ENCODE measurements around the gene CARMIL1.

The CARMIL1 gene

DNA sequence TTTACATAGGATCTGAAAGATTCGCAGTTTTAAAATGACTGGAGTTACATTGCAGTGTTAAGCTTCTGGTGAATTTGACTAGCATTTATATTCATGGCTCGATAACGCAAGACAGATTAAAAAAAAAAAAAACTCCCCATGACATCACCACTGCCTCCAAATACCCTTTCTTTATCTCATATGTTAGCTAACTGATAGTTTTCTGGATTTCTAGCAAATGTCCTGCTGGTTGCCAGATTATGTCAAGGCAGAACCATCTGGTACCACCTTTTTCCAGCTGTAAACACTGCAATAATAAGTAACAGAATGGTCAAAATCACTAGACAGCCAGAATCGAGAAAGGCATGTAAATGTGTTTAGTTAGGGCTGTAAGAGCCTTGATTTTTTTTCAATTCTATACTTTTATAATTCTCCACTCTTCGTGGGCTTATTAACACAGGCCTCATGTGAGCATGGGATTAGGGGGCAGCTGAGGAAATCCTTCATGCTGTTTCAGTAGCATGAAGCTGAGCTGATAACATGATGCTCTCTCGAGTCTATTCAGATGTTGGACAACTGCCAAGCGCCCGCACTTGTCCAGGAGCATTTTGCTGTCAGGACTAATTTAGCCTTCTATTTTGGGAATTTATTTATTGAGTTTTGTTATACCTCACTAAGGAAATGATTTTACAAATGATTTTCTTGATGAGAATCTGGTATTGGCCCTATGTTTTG lies 206.8 kb downstream of the CARMIL1 start:
- no peak for DNase-seq

DNA sequence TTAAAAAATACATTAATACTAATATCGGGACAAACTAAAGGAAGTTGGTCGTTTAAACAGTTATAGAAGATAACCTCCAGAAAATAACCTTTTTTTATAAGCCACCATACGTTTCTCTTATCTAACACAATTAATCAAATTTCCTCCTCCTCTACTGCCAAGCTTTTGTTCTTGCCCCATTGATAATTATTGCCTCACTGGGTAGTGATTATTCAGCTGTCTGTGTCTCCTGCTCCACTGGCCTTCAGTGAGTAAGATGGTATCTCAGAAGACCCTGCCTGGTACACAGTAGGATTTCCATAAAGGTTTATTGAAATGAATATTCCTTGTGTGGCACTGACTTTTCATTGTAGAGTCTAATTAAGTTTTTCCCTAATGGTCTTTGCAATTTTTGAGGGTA lies 207.4 kb downstream of the CARMIL1 start:
- DNase-seq, result no peak

DNA sequence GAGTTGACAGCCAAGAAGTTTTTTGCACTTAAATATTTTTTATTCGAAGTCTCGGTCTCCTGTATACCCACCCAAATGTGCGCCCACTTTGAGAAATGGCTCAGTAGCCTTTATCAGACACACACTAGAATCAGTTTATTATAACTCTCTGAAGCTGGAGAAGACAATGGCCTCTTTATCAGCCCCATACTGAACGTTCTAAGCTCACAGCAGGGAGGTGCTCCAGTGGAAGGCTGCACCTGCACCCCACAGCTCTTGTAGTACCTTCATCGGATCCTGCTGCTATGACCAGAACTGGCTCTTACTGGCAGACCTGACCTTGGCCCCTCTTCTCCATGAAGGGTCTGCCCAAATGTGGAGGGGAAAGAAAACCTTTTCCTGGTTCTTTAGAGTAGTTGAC lies 207.8 kb downstream of the CARMIL1 start:
- DNase-seq, result no peak

DNA sequence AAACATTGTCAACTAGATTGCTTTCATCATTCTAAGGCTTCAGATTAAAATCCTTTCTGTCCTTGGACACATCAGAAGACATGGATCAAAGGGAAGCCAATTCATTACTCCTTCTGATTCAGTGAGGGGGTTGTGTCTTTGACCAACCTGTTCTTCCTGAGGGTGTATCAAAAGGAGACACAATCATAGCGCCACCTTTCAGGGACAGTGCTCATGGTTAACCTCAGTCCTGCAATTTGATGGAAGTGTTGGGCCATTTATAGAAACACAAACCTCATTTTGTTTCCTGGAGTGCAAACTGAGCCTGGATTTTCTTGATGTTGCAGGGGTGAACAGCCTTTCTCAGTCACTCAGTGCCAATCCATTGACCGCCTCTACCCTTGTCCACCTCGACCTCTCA lies 209.0 kb downstream of the CARMIL1 start:
- DNase-seq, result no peak

DNA sequence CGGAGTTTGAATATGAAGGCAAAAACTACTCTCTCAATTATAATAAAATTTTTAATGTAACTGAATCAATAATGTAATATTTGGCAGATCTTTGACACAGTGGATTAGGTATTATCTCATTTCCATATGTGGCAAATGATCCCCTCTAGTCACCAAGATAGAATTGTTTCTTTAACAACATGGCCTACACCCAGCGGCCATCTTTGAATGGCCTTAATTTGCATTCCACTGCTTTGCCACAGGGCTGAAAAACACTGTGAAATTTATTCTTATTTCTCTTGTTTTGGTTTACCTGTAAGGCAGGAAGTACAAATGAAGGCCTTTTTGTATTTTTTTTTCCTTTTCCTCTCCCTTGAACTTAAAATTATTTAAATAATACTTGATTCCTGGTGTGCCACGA lies 210.2 kb downstream of the CARMIL1 start:
- DNase-seq, result no peak

DNA sequence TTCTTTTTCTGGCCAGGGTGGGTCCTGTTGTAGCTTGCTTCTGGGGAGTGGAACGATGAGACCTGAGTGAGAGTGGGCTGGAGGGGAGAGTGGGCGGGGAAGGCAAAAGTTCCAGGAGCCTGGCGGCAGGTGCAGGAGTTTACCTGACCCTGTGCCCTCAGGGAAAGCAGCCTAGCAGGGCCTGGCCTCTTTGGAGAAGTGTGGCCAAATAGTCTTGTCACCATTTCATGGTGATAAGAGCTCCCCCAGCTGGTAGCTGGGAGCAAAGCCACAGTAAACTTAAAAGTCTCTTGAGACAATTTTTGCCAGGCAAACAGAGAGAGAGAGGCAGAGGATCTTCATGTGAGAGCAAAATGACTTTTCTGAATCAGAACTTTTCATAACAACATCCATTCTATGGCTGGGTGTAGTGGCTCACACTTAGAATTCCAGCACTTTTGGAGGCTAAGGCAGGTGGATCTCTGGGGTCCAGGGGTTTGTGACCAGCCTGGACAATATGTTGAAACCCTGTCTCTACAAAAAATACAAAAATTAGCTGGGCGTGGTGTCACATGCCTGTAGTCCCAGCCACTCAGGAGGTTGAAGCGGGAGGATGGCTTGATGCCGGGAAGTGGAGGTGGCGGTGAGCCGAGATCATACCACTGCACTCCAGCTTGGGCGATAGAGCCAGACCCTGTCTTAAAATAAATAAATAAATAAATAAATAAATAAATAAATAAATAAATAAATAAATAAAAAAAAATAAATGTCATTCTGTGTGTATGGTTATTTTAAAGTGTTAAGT lies 211.0 kb downstream of the CARMIL1 start:
- peak; percentile 58 for DNase-seq

DNA sequence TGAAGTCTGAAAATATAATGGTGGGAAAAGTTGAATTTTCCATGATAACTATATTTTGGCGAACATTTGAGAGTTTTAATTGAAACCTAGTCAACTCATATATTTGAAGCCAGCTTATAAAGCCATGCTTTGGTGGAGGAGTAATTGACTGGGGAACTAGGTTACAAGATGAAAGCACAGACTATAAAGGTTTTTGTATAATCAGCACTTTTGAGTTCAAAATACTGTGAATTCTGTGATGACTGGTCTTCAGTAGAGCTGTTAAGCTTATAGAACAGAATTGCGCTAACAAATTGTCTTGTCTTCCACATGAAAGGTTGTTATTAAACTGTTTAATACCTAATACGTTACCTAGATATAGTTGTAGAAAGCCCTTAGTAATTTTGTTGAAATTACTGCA lies 213.8 kb downstream of the CARMIL1 start:
- no peak for DNase-seq

DNA sequence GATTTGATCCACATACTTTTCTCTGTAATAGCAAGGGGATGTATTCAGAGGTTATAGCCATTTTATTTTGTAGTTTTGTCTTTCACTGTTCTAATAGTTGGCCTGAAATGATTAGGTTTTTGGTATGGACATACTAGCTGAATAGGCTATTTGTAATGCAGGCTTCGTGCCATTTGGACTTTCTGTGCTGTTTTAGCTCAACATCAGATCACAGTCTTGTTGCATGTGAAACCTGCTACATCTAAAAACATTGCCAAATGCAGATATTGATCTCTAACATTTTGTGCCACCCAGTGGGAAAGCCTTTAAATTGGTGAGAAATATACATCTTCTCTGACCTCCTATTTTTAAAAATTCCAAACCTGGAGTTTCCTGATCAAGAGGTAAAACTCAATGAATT lies 215.3 kb downstream of the CARMIL1 start:
- no peak for DNase-seq

DNA sequence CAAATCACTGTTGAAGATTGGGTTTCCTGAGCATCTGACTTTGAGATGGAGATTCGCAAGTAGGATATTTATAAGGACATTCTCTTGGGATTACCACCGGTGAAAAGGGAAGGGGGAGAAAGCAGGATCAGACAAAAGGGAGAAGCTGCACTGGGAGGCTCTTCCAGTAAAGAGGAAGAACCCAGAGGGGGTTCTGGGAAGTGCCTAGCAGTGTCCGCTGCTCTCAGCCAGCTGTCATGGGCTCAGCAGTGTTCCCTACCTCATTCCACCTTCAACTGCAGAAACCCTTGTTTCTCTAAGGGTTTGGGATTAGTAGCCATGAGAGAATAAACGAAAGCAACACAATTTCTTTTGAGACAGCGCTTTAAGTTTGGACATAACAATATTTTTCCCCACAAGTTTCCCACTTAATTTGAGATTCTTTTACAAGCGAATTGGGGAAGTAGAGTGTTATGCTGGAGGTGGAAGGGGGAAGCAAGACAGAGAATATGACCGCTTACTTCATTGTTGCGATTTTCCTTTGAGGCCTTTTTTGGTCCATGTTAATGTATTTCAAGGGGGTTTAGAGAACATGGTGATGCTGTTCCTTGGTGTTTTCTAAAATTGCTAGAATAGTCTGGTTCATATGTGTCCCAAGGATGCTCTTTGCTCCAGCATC lies 218.3 kb downstream of the CARMIL1 start:
- peak; percentile 7 for DNase-seq

DNA sequence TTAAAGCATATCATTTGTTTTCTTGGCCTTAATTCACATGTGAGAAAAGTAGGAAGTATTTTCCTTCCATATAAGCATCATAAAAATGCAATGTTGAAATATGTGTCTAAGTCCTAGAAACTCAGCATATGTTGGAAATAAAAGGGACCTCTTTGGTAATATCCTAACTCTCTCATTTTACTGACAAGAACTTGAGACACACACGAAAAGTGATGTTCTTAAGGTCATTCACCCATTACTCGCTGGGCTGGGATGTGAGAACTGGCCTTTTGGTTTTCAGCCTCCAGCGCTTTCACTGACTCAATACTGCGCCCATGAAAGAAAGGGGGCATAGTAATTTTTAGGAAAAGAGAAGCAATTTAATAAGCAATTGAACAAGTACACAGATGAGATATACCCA lies 219.3 kb downstream of the CARMIL1 start:
- no peak for DNase-seq

DNA sequence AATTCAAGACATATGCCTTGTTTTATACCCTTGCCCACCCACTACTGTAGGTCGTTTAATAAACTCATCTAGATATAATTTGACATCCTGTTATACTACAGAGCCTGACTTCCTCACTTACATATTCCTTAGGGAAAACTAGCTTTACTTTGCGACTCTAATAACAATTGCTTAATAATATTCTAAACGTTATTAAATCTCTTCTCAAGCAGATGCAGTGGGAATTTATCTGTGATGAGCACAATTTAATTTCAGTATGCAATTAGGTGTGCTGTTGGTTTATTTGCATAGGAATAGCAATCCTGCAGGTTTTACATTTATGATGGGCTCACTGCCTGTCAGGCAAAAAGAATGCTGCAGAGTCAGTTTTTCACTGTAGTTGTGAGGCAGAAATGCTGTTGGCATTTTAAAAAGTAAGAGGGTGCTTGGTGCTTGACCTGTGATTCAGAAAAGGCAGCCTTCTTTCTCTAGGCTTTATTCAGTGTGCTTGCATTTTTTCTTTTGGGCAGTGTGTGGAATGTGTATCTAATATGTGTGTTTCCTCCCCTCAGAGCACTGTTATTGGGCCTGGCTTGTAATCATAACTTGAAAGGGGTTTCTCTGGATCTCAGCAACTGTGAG lies 220.6 kb downstream of the CARMIL1 start:
- DNase-seq, result no peak

DNA sequence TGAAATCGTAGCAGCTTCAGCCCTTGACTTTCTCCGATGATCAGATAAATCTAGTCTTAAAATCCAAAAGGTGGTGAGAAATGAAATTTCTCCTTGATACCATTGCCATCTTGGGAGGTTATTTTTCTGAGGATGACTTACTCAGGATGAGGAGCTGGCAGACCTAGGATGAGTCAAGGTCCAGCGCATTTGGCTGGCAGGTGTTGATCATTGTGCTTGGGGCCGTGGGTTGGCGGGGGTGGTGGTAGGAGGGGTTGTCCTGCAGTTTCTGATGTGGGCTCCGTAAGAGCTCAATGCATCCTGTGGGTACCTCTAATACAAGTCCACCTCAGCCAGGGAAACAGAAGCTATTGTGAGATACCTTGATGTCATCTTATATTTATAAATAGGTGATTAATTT lies 224.5 kb downstream of the CARMIL1 start:
- DNase-seq, result no peak

DNA sequence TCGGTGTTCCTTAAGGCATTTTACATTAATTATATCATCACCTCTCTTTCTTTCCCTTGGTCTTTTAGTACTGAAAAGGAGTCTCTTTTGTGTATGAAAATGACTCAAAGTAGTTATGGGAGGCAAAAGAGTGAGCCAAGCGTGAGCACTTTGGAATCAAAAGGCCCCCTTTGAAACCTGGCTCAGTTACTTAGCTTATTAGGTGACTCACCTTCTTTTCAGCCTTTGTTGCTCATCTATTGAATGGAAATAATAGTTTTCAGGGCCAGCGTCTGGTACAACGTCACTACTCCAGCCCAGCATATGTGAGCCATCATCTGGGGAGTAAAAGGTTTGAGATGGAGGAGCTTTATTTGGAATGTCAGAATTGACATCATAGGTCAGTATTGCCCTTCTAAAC lies 225.5 kb downstream of the CARMIL1 start:
- no peak for DNase-seq

DNA sequence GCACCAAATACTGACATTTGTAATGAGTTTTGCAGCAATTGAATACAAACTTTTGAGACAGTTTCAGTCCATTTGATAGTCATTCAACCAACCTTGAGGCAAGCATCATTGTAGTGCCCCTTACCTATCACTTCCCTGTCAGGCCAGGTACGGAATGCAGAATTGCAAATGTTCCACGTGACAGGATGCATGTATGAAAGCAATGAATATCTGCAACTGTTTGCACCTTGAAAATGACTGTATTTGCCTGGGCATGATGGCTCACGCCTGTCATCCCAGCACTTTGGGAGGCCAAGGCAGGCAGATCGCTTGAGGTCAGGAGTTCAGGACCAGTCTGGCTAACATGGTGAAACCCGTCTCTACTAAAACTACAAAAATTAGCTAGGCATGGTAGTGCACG lies 226.8 kb downstream of the CARMIL1 start:
- DNase-seq, result no peak

DNA sequence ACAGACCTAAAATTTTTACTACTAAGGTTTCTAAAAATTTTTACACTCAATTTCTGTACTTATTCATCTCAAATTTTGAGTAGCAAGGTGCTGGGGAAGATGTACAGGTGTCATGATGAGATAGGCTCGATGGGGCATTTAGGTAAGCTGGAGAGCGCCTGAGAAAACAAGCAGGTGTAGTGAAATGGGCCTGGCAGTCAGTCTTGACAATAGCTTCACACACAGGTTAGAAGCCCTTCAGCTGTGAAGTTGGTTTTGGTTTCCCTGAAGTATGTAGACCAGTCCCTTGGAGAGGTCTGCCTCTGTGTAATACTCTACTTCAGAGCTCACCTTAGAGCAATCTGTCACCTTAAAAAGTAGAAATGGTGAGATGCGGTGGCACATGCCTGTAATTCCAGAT lies 228.9 kb downstream of the CARMIL1 start:
- DNase-seq, result no peak

DNA sequence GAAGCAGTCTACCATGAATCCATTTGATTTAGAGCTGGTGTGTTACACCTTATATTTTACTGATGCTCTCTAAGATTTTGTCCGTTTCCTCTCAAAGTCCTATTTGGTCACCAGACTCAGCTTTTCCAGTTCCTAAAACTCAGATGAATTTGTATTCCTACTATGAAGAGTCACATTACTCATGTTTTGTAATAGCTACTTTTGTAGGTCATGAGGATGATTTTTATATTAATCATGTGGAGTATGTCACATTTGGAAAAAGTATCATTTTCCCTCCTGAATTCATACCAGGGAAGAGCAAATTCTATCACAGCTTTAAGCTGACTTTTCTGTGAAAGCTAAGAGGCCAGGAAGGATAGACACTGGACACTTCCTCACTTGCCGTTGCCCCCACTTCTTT lies 232.2 kb downstream of the CARMIL1 start:
- no peak for DNase-seq

DNA sequence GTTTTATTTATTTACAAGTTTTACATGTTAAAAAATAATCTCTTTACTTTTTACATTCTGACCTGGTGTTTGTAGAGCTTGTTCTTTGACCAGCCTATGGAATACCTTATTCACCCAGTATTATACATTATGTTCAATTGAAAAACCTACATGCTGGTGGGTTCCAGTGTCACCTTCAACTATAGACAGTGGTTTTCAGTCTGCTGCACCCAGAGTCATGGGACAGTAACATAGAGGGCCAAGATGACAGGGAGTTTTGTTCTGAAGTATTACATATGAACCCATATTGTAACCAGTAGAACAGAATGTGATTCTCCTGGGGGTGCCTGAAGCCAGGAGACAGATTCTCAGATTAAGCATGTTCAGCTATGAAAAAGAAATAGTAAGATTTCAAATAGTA lies 233.4 kb downstream of the CARMIL1 start:
- no peak for DNase-seq

DNA sequence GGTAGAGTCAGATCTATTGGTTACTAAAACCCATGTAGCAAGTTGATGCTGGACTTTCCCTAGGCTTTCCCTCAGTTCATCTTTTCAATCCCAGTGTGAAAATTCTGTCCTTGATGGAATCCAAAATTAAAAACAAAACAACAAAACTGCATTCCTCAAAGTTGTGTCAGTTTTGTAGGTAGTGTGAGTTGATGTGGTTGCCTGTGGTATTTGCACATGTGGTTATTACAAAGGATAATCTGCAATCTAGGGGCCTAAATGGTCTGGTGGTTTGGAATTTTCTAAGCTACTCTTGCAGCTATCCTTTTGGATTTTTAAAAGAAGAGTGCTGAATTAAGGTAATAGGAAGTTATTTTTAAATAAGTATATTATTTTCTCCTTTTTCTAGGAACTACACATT lies 240.7 kb downstream of the CARMIL1 start:
- no peak for DNase-seq

DNA sequence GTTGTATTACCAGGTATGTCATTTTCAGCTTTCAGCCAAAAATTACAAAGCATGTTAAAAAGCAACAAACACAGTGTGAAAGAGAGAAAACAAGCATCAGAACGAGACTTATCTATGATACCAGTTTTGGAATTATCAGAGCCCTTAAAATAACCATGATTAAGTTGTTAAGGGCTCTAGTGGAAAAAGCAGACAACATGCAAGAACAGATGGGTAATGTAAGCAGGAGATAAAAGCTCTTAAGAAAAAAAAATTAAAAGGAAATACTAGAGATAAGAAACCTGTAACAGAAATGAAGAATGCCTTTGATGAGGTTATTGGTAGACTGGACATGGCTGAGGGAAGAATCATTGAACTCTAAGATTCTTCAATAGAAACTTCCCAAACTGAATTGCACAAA lies 245.4 kb downstream of the CARMIL1 start:
- no peak for DNase-seq

DNA sequence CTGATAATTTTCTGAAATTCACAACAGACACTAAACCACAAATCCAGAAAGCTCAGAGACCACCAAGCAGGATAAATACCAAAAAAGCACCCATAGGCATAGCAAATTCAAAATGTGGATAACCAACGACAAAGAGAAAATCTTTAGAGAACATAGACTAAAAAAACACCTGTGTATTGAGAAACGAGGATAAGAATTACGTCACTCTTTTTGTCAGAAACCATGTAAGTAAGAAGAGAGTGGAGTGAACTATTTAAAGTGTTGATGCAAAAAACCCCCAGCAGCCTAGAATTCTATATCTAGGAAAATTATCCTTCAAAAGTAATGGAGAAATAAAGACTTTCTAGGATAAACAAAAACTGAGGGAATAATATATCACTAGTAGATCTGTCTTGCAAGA lies 245.9 kb downstream of the CARMIL1 start:
- no peak for DNase-seq

DNA sequence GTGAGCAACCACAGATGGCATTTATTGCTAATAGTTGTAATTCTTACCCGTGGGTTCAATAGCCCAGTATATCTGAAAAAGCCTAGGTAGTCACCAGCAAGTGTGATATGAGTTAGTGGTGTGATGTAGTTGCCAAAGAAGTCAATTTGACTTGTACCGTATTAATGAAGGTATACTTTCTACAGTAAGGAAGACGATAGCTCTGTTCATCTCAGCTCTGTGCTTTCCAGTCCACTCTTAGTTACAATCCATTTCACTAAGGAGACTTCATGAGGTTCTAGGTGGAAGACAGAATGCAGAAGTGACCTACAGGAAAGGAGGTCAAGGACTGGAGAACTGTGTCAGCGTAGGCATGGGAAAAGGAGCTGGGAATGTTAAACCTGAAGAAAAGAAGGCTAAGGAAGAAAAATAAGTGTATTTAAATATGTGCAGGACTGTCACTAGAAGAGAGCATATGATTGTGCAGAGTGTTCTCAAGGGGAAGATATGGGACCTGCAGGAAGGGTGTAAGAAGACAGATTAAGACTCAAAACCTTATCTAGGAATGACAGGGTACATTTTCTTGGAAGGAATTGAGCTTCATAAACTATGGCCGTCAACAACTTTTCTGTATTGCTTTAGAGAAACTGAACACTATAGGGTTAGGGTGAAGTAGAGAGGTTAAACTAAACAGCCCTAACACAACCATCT lies 255.9 kb downstream of the CARMIL1 start:
- DNase-seq, result no peak

DNA sequence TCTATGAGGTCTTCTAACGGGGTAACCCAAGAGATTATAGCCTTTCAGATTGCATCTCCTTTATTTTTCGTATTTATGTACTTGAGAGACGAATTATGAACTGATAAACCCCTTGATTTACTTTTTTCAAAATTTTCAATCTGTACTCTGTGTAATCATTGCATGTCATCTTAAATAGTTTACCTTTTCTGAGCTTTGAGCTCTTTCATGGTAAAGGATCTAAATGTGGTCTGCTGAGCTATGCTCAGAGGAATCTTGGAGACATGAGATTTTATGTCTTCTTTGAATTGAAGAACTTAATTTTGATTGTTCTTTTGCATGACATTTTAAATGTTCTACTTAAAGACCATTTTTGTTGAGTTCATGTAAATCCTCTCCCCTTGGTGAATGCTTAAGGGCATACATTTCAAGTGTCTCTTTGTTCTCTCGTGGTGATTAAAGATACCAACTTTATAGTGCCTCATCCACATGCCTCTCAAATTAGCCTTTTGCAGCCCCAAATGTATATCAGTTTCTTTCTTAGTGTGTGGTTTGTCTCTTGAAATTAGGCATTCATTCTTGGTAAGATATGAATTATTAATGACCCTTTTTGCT lies 256.6 kb downstream of the CARMIL1 start:
- no peak for DNase-seq

DNA sequence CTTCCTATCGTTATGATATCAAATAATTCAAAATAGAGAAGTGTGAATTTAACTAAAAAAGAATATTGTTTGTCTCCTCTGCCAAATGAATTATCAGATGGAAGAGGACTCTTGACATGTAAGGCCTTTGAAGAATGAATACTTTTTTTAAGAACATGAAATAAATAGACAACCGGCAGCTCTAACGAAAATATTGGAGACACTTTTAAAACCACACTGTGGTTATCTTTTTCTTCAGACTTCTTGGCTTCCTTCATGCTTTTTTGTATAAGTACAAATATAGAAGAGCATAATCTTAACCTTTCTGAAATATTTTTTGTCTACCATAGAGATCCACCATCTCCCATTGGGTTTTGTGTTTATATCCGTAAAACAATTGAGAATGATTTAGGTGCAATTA lies 257.6 kb downstream of the CARMIL1 start:
- no peak for DNase-seq
